ENCODE data around the gene SH3PXD2A.
"Not testable (repeated sequence)": the region's sequence is repeated elsewhere in the genome, so short reads cannot be mapped to it uniquely, and the experiment has no call there.

Gene SH3PXD2A

GRCh38 chr10:103854265-103854685, 1.1 kb downstream of the SH3PXD2A start:
- H3K4me3 ChIP-seq (ENCODE audit: low read length): peak overlapping the region; percentile 85
- peak overlapping the region; percentile 72 for H3K27ac ChIP-seq (ENCODE audit: low read depth, low read length)
- H3K36me3 ChIP-seq (ENCODE audit: control insufficient read depth, insufficient read depth, low read length): no peaks in the 10 kb centered on the region
- H3K9ac ChIP-seq (ENCODE audit: low read length): peak overlapping the region; percentile 22
- H3K4me1 ChIP-seq (ENCODE audit: control insufficient read depth, insufficient read depth, low read length): peaks cover 25% of the 10 kb centered on the region
- H3K27me3 ChIP-seq (ENCODE audit: control insufficient read depth, insufficient read depth, low read length): no peaks in the 10 kb centered on the region

- H3K27me3 ChIP-seq (ENCODE audit: control insufficient read depth, insufficient read depth, low read length): no peaks in the 10 kb centered on the region
- H3K4me3 ChIP-seq (ENCODE audit: low read length): peak overlapping the region; percentile 85
- H3K27ac ChIP-seq (ENCODE audit: low read depth, low read length): peak overlapping the region; percentile 52
- H3K4me1 ChIP-seq (ENCODE audit: control insufficient read depth, insufficient read depth, low read length): peaks cover 25% of the 10 kb centered on the region
- no peaks in the 10 kb centered on the region for H3K36me3 ChIP-seq (ENCODE audit: control insufficient read depth, insufficient read depth, low read length)
- no peak overlapping the region for H3K9ac ChIP-seq (ENCODE audit: low read length)
Measured at GRCh38 chr10:103853428-103854264, 1.7 kb downstream of the SH3PXD2A start.

GRCh38 chr10:103852856-103853255, 2.5 kb downstream of the SH3PXD2A start:
- Histone ChIP-seq H3K27ac (ENCODE audit: low read depth, low read length) (peak overlapping the region; percentile 52), H3K4me3 (ENCODE audit: low read length) (no peak overlapping the region), H3K36me3 (ENCODE audit: control insufficient read depth, insufficient read depth, low read length) (no peaks in the 10 kb centered on the region), H3K27me3 (ENCODE audit: control insufficient read depth, insufficient read depth, low read length) (no peaks in the 10 kb centered on the region), H3K4me1 (ENCODE audit: control insufficient read depth, insufficient read depth, low read length) (peaks cover 25% of the 10 kb centered on the region), H3K9ac (ENCODE audit: low read length) (no peak overlapping the region)

- Histone ChIP-seq H3K27me3 (ENCODE audit: control insufficient read depth, insufficient read depth, low read length) (no peaks in the 10 kb centered on the region), H3K4me3 (ENCODE audit: low read length) (no peak overlapping the region), H3K27ac (ENCODE audit: low read depth, low read length) (peak overlapping the region; percentile 52), H3K36me3 (ENCODE audit: control insufficient read depth, insufficient read depth, low read length) (no peaks in the 10 kb centered on the region), H3K4me1 (ENCODE audit: control insufficient read depth, insufficient read depth, low read length) (peaks cover 25% of the 10 kb centered on the region), H3K9ac (ENCODE audit: low read length) (no peak overlapping the region)
Measured at GRCh38 chr10:103852189-103852711, 3.1 kb downstream of the SH3PXD2A start.

GRCh38 chr10:103851261-103851660, 4.1 kb downstream of the SH3PXD2A start:
- peaks cover 24% of the 10 kb centered on the region for H3K4me1 ChIP-seq (ENCODE audit: control insufficient read depth, insufficient read depth, low read length)
- no peaks in the 10 kb centered on the region for H3K36me3 ChIP-seq (ENCODE audit: control insufficient read depth, insufficient read depth, low read length)
- peak overlapping the region; percentile 2 for H3K4me3 ChIP-seq (ENCODE audit: low read length)
- no peak overlapping the region for H3K9ac ChIP-seq (ENCODE audit: low read length)
- H3K27me3 ChIP-seq (ENCODE audit: control insufficient read depth, insufficient read depth, low read length): no peaks in the 10 kb centered on the region
- H3K27ac ChIP-seq (ENCODE audit: low read depth, low read length): peak overlapping the region; percentile 69

GRCh38 chr10:103850572-103850895, 4.8 kb downstream of the SH3PXD2A start:
- peak overlapping the region; percentile 69 for H3K27ac ChIP-seq (ENCODE audit: low read depth, low read length)
- H3K9ac ChIP-seq (ENCODE audit: low read length): no peak overlapping the region
- H3K36me3 ChIP-seq (ENCODE audit: control insufficient read depth, insufficient read depth, low read length): no peaks in the 10 kb centered on the region
- peaks cover 21% of the 10 kb centered on the region for H3K4me1 ChIP-seq (ENCODE audit: control insufficient read depth, insufficient read depth, low read length)
- H3K27me3 ChIP-seq (ENCODE audit: control insufficient read depth, insufficient read depth, low read length): no peaks in the 10 kb centered on the region
- peak overlapping the region; percentile 2 for H3K4me3 ChIP-seq (ENCODE audit: low read length)

- H3K4me3 ChIP-seq (ENCODE audit: low read length): peak overlapping the region; percentile 2
- peaks cover 21% of the 10 kb centered on the region for H3K4me1 ChIP-seq (ENCODE audit: control insufficient read depth, insufficient read depth, low read length)
- peak overlapping the region; percentile 69 for H3K27ac ChIP-seq (ENCODE audit: low read depth, low read length)
Measured at GRCh38 chr10:103849880-103850571, 5.3 kb downstream of the SH3PXD2A start.

GRCh38 chr10:103849212-103849877, 6.0 kb downstream of the SH3PXD2A start:
- H3K36me3 ChIP-seq (ENCODE audit: control insufficient read depth, insufficient read depth, low read length): no peaks in the 10 kb centered on the region
- no peaks in the 10 kb centered on the region for H3K27me3 ChIP-seq (ENCODE audit: control insufficient read depth, insufficient read depth, low read length)
- H3K4me3 ChIP-seq (ENCODE audit: low read length): no peak overlapping the region
- H3K27ac ChIP-seq (ENCODE audit: low read depth, low read length): peak overlapping the region; percentile 69
- no peak overlapping the region for H3K9ac ChIP-seq (ENCODE audit: low read length)
- H3K4me1 ChIP-seq (ENCODE audit: control insufficient read depth, insufficient read depth, low read length): peaks cover 21% of the 10 kb centered on the region

More at GRCh38 chr10:103849880-103850571, 5.3 kb downstream of the SH3PXD2A start:
- H3K36me3 ChIP-seq (ENCODE audit: control insufficient read depth, insufficient read depth, low read length): no peaks in the 10 kb centered on the region
- H3K9ac ChIP-seq (ENCODE audit: low read length): no peak overlapping the region
- no peaks in the 10 kb centered on the region for H3K27me3 ChIP-seq (ENCODE audit: control insufficient read depth, insufficient read depth, low read length)

- Histone ChIP-seq H3K4me1 (ENCODE audit: control insufficient read depth, insufficient read depth, low read length) (peaks cover 23% of the 10 kb centered on the region), H3K27ac (ENCODE audit: low read depth, low read length) (no peak overlapping the region), H3K9ac (ENCODE audit: low read length) (no peak overlapping the region), H3K4me3 (ENCODE audit: low read length) (no peak overlapping the region), H3K27me3 (ENCODE audit: control insufficient read depth, insufficient read depth, low read length) (no peaks in the 10 kb centered on the region), H3K36me3 (ENCODE audit: control insufficient read depth, insufficient read depth, low read length) (no peaks in the 10 kb centered on the region)
Measured at GRCh38 chr10:103847909-103848468, 7.4 kb downstream of the SH3PXD2A start.

GRCh38 chr10:103847346-103847745, 8.0 kb downstream of the SH3PXD2A start:
- no peak overlapping the region for H3K4me3 ChIP-seq (ENCODE audit: low read length)
- peaks cover 20% of the 10 kb centered on the region for H3K4me1 ChIP-seq (ENCODE audit: control insufficient read depth, insufficient read depth, low read length)
- no peak overlapping the region for H3K9ac ChIP-seq (ENCODE audit: low read length)
- H3K36me3 ChIP-seq (ENCODE audit: control insufficient read depth, insufficient read depth, low read length): no peaks in the 10 kb centered on the region
- H3K27me3 ChIP-seq (ENCODE audit: control insufficient read depth, insufficient read depth, low read length): no peaks in the 10 kb centered on the region
- H3K27ac ChIP-seq (ENCODE audit: low read depth, low read length): no peak overlapping the region

GRCh38 chr10:103845972-103846371, 9.4 kb downstream of the SH3PXD2A start:
- Histone ChIP-seq H3K4me3 (ENCODE audit: low read length) (no peak overlapping the region), H3K27me3 (ENCODE audit: control insufficient read depth, insufficient read depth, low read length) (no peaks in the 10 kb centered on the region), H3K9ac (ENCODE audit: low read length) (no peak overlapping the region), H3K36me3 (ENCODE audit: control insufficient read depth, insufficient read depth, low read length) (no peaks in the 10 kb centered on the region), H3K4me1 (ENCODE audit: control insufficient read depth, insufficient read depth, low read length) (peaks cover 7% of the 10 kb centered on the region), H3K27ac (ENCODE audit: low read depth, low read length) (no peak overlapping the region)

- not testable (repeated sequence) for H3K27ac ChIP-seq (ENCODE audit: low read depth, low read length); H3K4me1 ChIP-seq (ENCODE audit: control insufficient read depth, insufficient read depth, low read length)
Measured at GRCh38 chr10:103845346-103845745, 10.0 kb downstream of the SH3PXD2A start.

More at GRCh38 chr10:103845346-103845745, 10.0 kb downstream of the SH3PXD2A start:
- not testable (repeated sequence) for H3K27me3 ChIP-seq (ENCODE audit: control insufficient read depth, insufficient read depth, low read length); H3K9ac ChIP-seq (ENCODE audit: low read length); H3K36me3 ChIP-seq (ENCODE audit: control insufficient read depth, insufficient read depth, low read length); H3K4me3 ChIP-seq (ENCODE audit: low read length)

Measured in rectal smooth muscle tissue (tissue), 1 donor.